ENCODE data around the gene FSTL4. TPM values are rescaled to one million over a fixed set of nuclear protein-coding genes. Genes with fewer than 3 reads are reported as not detected.

FSTL4 gene
- total RNA-seq, 1 donor from 2014 or later = not detected

GRCh38 chr5:133428072-133428660 is 184.2 kb downstream of the FSTL4 start:
- no peak for DNase-seq (ENCODE audit: low read depth)

- DNase-seq (ENCODE audit: low read depth) = peak; percentile 74
Observed at GRCh38 chr5:133427121-133427777, 185.1 kb downstream of the FSTL4 start.

- no peak for DNase-seq (ENCODE audit: low read depth)
Observed at GRCh38 chr5:133426264-133426663, 186.1 kb downstream of the FSTL4 start.

- no peak for DNase-seq (ENCODE audit: low read depth)
Observed at GRCh38 chr5:133425764-133426163, 186.6 kb downstream of the FSTL4 start.

GRCh38 chr5:133425222-133425621 is 187.1 kb downstream of the FSTL4 start:
- no peak for DNase-seq (ENCODE audit: low read depth)

GRCh38 chr5:133423618-133424282 is 188.6 kb downstream of the FSTL4 start:
- peak; percentile 28 for DNase-seq (ENCODE audit: low read depth)

- DNase-seq (ENCODE audit: low read depth) = no peak
Observed at GRCh38 chr5:133423011-133423617, 189.2 kb downstream of the FSTL4 start.

- DNase-seq (ENCODE audit: low read depth) = no peak
Observed at GRCh38 chr5:133421806-133422205, 190.5 kb downstream of the FSTL4 start.

GRCh38 chr5:133421394-133421793 is 190.9 kb downstream of the FSTL4 start:
- peak; percentile 4 for DNase-seq (ENCODE audit: low read depth)

GRCh38 chr5:133420440-133421301 is 191.7 kb downstream of the FSTL4 start:
- no peak for DNase-seq (ENCODE audit: low read depth)

- no peak for DNase-seq (ENCODE audit: low read depth)
Observed at GRCh38 chr5:133415906-133416305, 196.4 kb downstream of the FSTL4 start.

GRCh38 chr5:133415506-133415905 is 196.8 kb downstream of the FSTL4 start:
- DNase-seq (ENCODE audit: low read depth) = no peak

GRCh38 chr5:133412661-133413060 is 199.7 kb downstream of the FSTL4 start:
- no peak for DNase-seq (ENCODE audit: low read depth)

GRCh38 chr5:133410335-133410828 is 202.0 kb downstream of the FSTL4 start:
- no peak for DNase-seq (ENCODE audit: low read depth)

GRCh38 chr5:133409210-133409674 is 203.1 kb downstream of the FSTL4 start:
- DNase-seq (ENCODE audit: low read depth) = no peak

- DNase-seq (ENCODE audit: low read depth) = no peak
Observed at GRCh38 chr5:133408322-133408721, 204.0 kb downstream of the FSTL4 start.

- DNase-seq (ENCODE audit: low read depth) = peak; percentile 28
Observed at GRCh38 chr5:133406977-133407632, 205.2 kb downstream of the FSTL4 start.

GRCh38 chr5:133406208-133406976 is 205.9 kb downstream of the FSTL4 start:
- no peak for DNase-seq (ENCODE audit: low read depth)

GRCh38 chr5:133405275-133406034 is 206.9 kb downstream of the FSTL4 start:
- no peak for DNase-seq (ENCODE audit: low read depth)
